ENCODE measurements around the gene SPATA32.

Gene SPATA32

GRCh38 chr17:45244725-45245656 is 16.9 kb downstream of the SPATA32 start:
- DNase-seq = no peak

GRCh38 chr17:45243750-45244149 is 18.1 kb downstream of the SPATA32 start:
- DNase-seq = no peak

GRCh38 chr17:45242029-45242414 is 19.9 kb downstream of the SPATA32 start:
- DNase-seq = no peak

- DNase-seq = no peak
These were observed 20.4 kb downstream of the SPATA32 start for GRCh38 chr17:45241328-45242028.

GRCh38 chr17:45240905-45241327 is 21.0 kb downstream of the SPATA32 start:
- no peak for DNase-seq

- no peak for DNase-seq
These were observed 23.6 kb downstream of the SPATA32 start for GRCh38 chr17:45238155-45238774.

GRCh38 chr17:45237686-45238085 is 24.2 kb downstream of the SPATA32 start:
- no peak for DNase-seq

GRCh38 chr17:45236282-45236606 is 25.6 kb downstream of the SPATA32 start:
- DNase-seq = no peak

- DNase-seq = peak; percentile 55
These were observed 26.2 kb downstream of the SPATA32 start for GRCh38 chr17:45235416-45236281.

- DNase-seq = no peak
These were observed 27.1 kb downstream of the SPATA32 start for GRCh38 chr17:45234641-45235415.

- DNase-seq = no peak
These were observed 28.4 kb downstream of the SPATA32 start for GRCh38 chr17:45233423-45233924.

GRCh38 chr17:45232514-45233422 is 29.1 kb downstream of the SPATA32 start:
- DNase-seq = no peak

- DNase-seq = no peak
These were observed 30.3 kb downstream of the SPATA32 start for GRCh38 chr17:45231481-45232116.

- no peak for DNase-seq
These were observed 31.0 kb downstream of the SPATA32 start for GRCh38 chr17:45230787-45231480.

- DNase-seq = no peak
These were observed 31.5 kb downstream of the SPATA32 start for GRCh38 chr17:45230410-45230786.

GRCh38 chr17:45229681-45230409 is 32.0 kb downstream of the SPATA32 start:
- no peak for DNase-seq

- peak; percentile 79 for DNase-seq
These were observed 32.9 kb downstream of the SPATA32 start for GRCh38 chr17:45228763-45229539.

Data from KG1 (cell line).